Uterus (tissue), 4 donors: ENCODE data around the gene LRRC52. TPM values are rescaled to one million over a fixed set of nuclear protein-coding genes. Genes with fewer than 3 reads are reported as not detected.
"Not testable (repeated sequence)": the region's sequence is repeated elsewhere in the genome, so short reads cannot be mapped to it uniquely, and the experiment has no call there.

ENCODE experiments used
- DNase-seq, 2 donors: peaks; one replicate each; pipeline ENCODE4 v3.0.0-alpha.2; 2019 to 2020
- H3K27ac ChIP-seq, 2 donors: fragments of 200-600 bp; sonication (generic); 1 replicate in 1 of 2; 2 replicates in 1 of 2; pipeline ENCODE4 v1.5.1; 2016 to 2018
- H3K27me3 ChIP-seq, 2 donors: fragments of 200-600 bp; sonication (generic); one replicate each; pipeline ENCODE4 v1.5.1; 2018 to 2019; ENCODE audit warnings: control low read depth in 1 of 2
- H3K36me3 ChIP-seq, 2 donors: fragments of 200-600 bp; sonication (generic); one replicate each; pipeline ENCODE4 v1.5.1; 2019; ENCODE audit warnings: control low read depth in 1 of 2
- H3K4me1 ChIP-seq, 2 donors: fragments of 200-600 bp; sonication (generic); one replicate each; pipeline ENCODE4 v1.5.1; 2018 to 2019; ENCODE audit warnings: control low read depth in 1 of 2
- H3K4me3 ChIP-seq, 2 donors: fragments of 200-600 bp; sonication (generic); 1 replicate in 1 of 2; 2 replicates in 1 of 2; pipeline ENCODE4 v1.5.1; 2018 to 2019; ENCODE audit warnings: mild to moderate bottlenecking in 1 of 2
- H3K9me3 ChIP-seq, 2 donors: fragments of 200-600 bp; sonication (generic); one replicate each; pipeline ENCODE4 v1.5.1; 2019; ENCODE audit warnings: control low read depth in 1 of 2
- CTCF ChIP-seq, 4 experiments: fragments of 200-600 bp in 2 of 4; fragments of 450-650 bp in 2 of 4; sonication (generic) in 2 of 4; IDR thresholded peaks; one replicate each; pipeline ENCODE4 v1.5.1; 2016 to 2019; ENCODE audit warnings: antibody characterized with exemption in 4 of 4, mild to moderate bottlenecking in 2 of 4, moderate library complexity in 1 of 4
- POLR2A ChIP-seq, 2 donors: fragments of 450-650 bp; IDR thresholded peaks; one replicate each; pipeline ENCODE4 v1.6.1; 2016; ENCODE audit warnings: antibody characterized with exemption in 2 of 2, mild to moderate bottlenecking in 1 of 2, moderate library complexity in 1 of 2
- intact Hi-C: fragments of 100-400 bp; cut with DNase I; formaldehyde crosslinking; loops from one replicate; pipeline ENCODE4 v1.15.1; 2023; ENCODE audit warnings: low total_unique reads
- total RNA-seq, 4 donors: library from RNA; depleted of rRNA in 3 of 4; stranded (reverse); fragments of >200 nt in 3 of 4; gene quantifications; one replicate each; pipeline versions ENCODE4 v1.1.0 to v1.2.4, GENCODE V29; 2014 to 2023
- donor health status: DM: yes; HTN: yes; CAD: no.

The LRRC52 gene
- total RNA-seq, 4 donors from 2014 or later: not detected

- intact Hi-C loops: no loop called here
- Histone ChIP-seq H3K4me1 (no peaks in the 10 kb centered on the region), H3K36me3 (no peaks in the 10 kb centered on the region), H3K27ac (no peak overlapping the region), H3K4me3 (no peak overlapping the region), H3K27me3 (no peaks in the 10 kb centered on the region), H3K9me3 (no peaks in the 10 kb centered on the region)
- TF ChIP-seq CTCF (IDR thresholded peaks at IDR 0.05) (no peak), POLR2A (IDR thresholded peaks at IDR 0.05) (no peak)
- no peak for DNase-seq
These were observed 33.9 kb downstream of the LRRC52 start for GRCh38 chr1:165577707-165578106.

GRCh38 chr1:165580931-165581871 is 37.4 kb downstream of the LRRC52 start:
- Histone ChIP-seq H3K27ac (no peak overlapping the region), H3K4me1 (no peaks in the 10 kb centered on the region), H3K4me3 (no peak overlapping the region), H3K36me3 (no peaks in the 10 kb centered on the region), H3K9me3 (no peaks in the 10 kb centered on the region), H3K27me3 (no peaks in the 10 kb centered on the region)
- TF ChIP-seq CTCF (IDR thresholded peaks at IDR 0.05) (no peak), POLR2A (IDR thresholded peaks at IDR 0.05) (no peak)
- DNase-seq: no peak
- intact Hi-C loops: no loop called here

GRCh38 chr1:165581926-165582325 is 38.1 kb downstream of the LRRC52 start:
- DNase-seq: no peak
- no peaks in the 10 kb centered on the region for H3K9me3 ChIP-seq
- TF ChIP-seq POLR2A (IDR thresholded peaks at IDR 0.05): no peak
- TF ChIP-seq CTCF (IDR thresholded peaks at IDR 0.05): no peak
- H3K27me3 ChIP-seq: no peaks in the 10 kb centered on the region
- intact Hi-C loops: no loop called here
- no peaks in the 10 kb centered on the region for H3K4me1 ChIP-seq
- no peak overlapping the region for H3K27ac ChIP-seq
- H3K36me3 ChIP-seq: no peaks in the 10 kb centered on the region
- no peak overlapping the region for H3K4me3 ChIP-seq

- Histone ChIP-seq H3K4me3 (no peak overlapping the region), H3K36me3 (no peaks in the 10 kb centered on the region), H3K4me1 (no peaks in the 10 kb centered on the region), H3K27me3 (no peaks in the 10 kb centered on the region), H3K27ac (no peak overlapping the region), H3K9me3 (no peaks in the 10 kb centered on the region)
- TF ChIP-seq CTCF (IDR thresholded peaks at IDR 0.05) (no peak), POLR2A (IDR thresholded peaks at IDR 0.05) (no peak)
- intact Hi-C loops: no loop called here
- no peak for DNase-seq
These were observed 42.6 kb downstream of the LRRC52 start for GRCh38 chr1:165586398-165586797.

- intact Hi-C loops: loop anchor here (5.0 kb wide), 1 partner anchor 194 kb away; no protein-coding TSS in a partner anchor
- not testable (repeated sequence) for H3K4me1 ChIP-seq, H3K27ac ChIP-seq, H3K27me3 ChIP-seq, H3K36me3 ChIP-seq, H3K9me3 ChIP-seq, H3K4me3 ChIP-seq, DNase-seq
These were observed 47.6 kb downstream of the LRRC52 start for GRCh38 chr1:165591391-165591790.
